ENCODE results near the gene PLS1.
"Not testable (repeated sequence)": the region's sequence is repeated elsewhere in the genome, so short reads cannot be mapped to it uniquely, and the experiment has no call there.

The PLS1 gene

GRCh38 chr3:142595141-142595540 is 1.1 kb upstream of the PLS1 start:
- no peak for DNase-seq (ENCODE audit: low read depth in 2 of 2, low spot score in 1 of 2)

GRCh38 chr3:142595581-142595950 is 627 bp upstream of the PLS1 start:
- no peak for DNase-seq (ENCODE audit: low read depth in 2 of 2, low spot score in 1 of 2)

GRCh38 chr3:142596726-142597088 is 514 bp downstream of the PLS1 start:
- no peak for DNase-seq (ENCODE audit: low read depth in 2 of 2, low spot score in 1 of 2)

GRCh38 chr3:142597906-142598305 is 1.7 kb downstream of the PLS1 start:
- no peak for DNase-seq (ENCODE audit: low read depth in 2 of 2, low spot score in 1 of 2)

- DNase-seq (ENCODE audit: low read depth in 2 of 2, low spot score in 1 of 2): no peak
These were observed 5.5 kb downstream of the PLS1 start for GRCh38 chr3:142601713-142602112.

GRCh38 chr3:142602619-142603385 is 6.6 kb downstream of the PLS1 start:
- DNase-seq (ENCODE audit: low read depth in 2 of 2, low spot score in 1 of 2): no peak

GRCh38 chr3:142603386-142603705 is 7.2 kb downstream of the PLS1 start:
- not testable (repeated sequence) for DNase-seq (ENCODE audit: low read depth in 2 of 2, low spot score in 1 of 2)

GRCh38 chr3:142604940-142605339 is 8.7 kb downstream of the PLS1 start:
- no peak for DNase-seq (ENCODE audit: low read depth in 2 of 2, low spot score in 1 of 2)

GRCh38 chr3:142608631-142609030 is 12.4 kb downstream of the PLS1 start:
- DNase-seq (ENCODE audit: low read depth in 2 of 2, low spot score in 1 of 2): no peak

GRCh38 chr3:142609136-142609535 is 12.9 kb downstream of the PLS1 start:
- DNase-seq (ENCODE audit: low read depth in 2 of 2, low spot score in 1 of 2): no peak

GRCh38 chr3:142611206-142611605 is 15.0 kb downstream of the PLS1 start:
- no peak for DNase-seq (ENCODE audit: low read depth in 2 of 2, low spot score in 1 of 2)

GRCh38 chr3:142613491-142613890 is 17.3 kb downstream of the PLS1 start:
- DNase-seq (ENCODE audit: low read depth in 2 of 2, low spot score in 1 of 2): no peak

- DNase-seq (ENCODE audit: low read depth in 2 of 2, low spot score in 1 of 2): no peak
These were observed 17.9 kb downstream of the PLS1 start for GRCh38 chr3:142614059-142614626.

GRCh38 chr3:142615171-142615570 is 19.0 kb downstream of the PLS1 start:
- DNase-seq (ENCODE audit: low read depth in 2 of 2, low spot score in 1 of 2): no peak

- no peak for DNase-seq (ENCODE audit: low read depth in 2 of 2, low spot score in 1 of 2)
These were observed 22.8 kb downstream of the PLS1 start for GRCh38 chr3:142618917-142619461.

GRCh38 chr3:142622405-142622804 is 26.2 kb downstream of the PLS1 start:
- DNase-seq (ENCODE audit: low read depth in 2 of 2, low spot score in 1 of 2): no peak

GRCh38 chr3:142623194-142623593 is 27.0 kb downstream of the PLS1 start:
- no peak for DNase-seq (ENCODE audit: low read depth in 2 of 2, low spot score in 1 of 2)

GRCh38 chr3:142624341-142625152 is 28.4 kb downstream of the PLS1 start:
- no peak for DNase-seq (ENCODE audit: low read depth in 2 of 2, low spot score in 1 of 2)

- DNase-seq (ENCODE audit: low read depth in 2 of 2, low spot score in 1 of 2): no peak
These were observed 28.9 kb downstream of the PLS1 start for GRCh38 chr3:142625153-142625440.

- DNase-seq (ENCODE audit: low read depth in 2 of 2, low spot score in 1 of 2): no peak
These were observed 30.8 kb downstream of the PLS1 start for GRCh38 chr3:142626971-142627370.

- DNase-seq (ENCODE audit: low read depth in 2 of 2, low spot score in 1 of 2): no peak
These were observed 32.6 kb downstream of the PLS1 start for GRCh38 chr3:142628801-142629200.

GRCh38 chr3:142633073-142633472 is 36.9 kb downstream of the PLS1 start:
- no peak for DNase-seq (ENCODE audit: low read depth in 2 of 2, low spot score in 1 of 2)

Measured in stimulated activated CD8-positive, alpha-beta memory T cell treated with anti-CD3 and anti-CD28 coated beads, Interleukin-4, amount 100 ng/mL, for 1 hour (primary cell).